Esophagus muscularis mucosa (tissue), 3 donors: ENCODE measurements around the gene SASH1.

Experiments
- CTCF ChIP-seq, 3 experiments: fragments of 200-600 bp in 2 of 3; fragments of 450-650 bp in 1 of 3; sonication (generic) in 2 of 3; IDR thresholded peaks; one replicate each; pipeline ENCODE4 v1.5.1; 2017 to 2019; ENCODE audit warnings: antibody characterized with exemption in 3 of 3, mild to moderate bottlenecking in 2 of 3, moderate library complexity in 1 of 3
- EP300 ChIP-seq: sonication (generic); formaldehyde crosslinking; IDR thresholded peaks from one replicate; pipeline ENCODE4 v1.6.1; 2017; ENCODE audit warnings: antibody characterized with exemption

DNA sequence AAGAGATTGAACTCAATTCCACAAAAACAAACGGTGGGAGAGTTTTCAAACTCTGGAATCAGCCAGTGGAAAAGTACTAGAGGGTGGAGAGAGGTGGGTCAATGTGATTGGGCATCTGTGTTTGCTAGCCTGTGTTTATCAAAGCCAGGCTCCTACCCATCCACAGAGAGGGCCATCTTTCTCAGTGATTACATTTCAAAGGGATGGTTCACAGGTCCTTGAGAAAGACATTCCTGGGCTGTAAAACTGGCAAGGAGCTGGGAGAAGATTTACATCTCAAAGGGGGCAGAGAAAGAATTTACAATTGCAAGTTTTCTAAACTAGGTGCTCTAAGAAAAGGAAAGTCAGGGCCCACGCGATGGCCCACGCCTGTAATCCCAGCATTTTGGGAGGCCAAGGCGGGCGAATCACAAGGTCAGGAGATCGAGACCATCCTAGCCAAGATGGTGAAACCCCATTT is 257.4 kb downstream of the SASH1 start:
- TF ChIP-seq CTCF (IDR thresholded peaks at IDR 0.05) (no peak), EP300 (no peak)
